Activated naive CD4-positive, alpha-beta T cell treated with anti-CD3 and anti-CD28 coated beads for 36 hours (primary cell): ENCODE measurements around the gene VWA5B1. TPM values are rescaled to one million over a fixed set of nuclear protein-coding genes. Genes with fewer than 3 reads are reported as not detected.

Experiments used
- CTCF ChIA-PET: fragments of 350-600 bp; sonication (Branson Sonifier 250); formaldehyde crosslinking; loops from one replicate; lab custom pipeline; 2021; ENCODE audit warnings: antibody characterized with exemption; lab: Charles Lee
- DNase-seq: peaks from one replicate; pipeline ENCODE4 v3.0.0-alpha.2; 2020
- H3K27ac Mint-ChIP-seq: one replicate; pipeline ENCODE4 v1.8.0; 2021; ENCODE audit warnings: mild to moderate bottlenecking, mixed read lengths
- H3K27me3 Mint-ChIP-seq: one replicate; pipeline ENCODE4 v1.8.0; 2021; ENCODE audit warnings: low read depth, mixed read lengths
- H3K36me3 Mint-ChIP-seq: one replicate; pipeline ENCODE4 v1.8.0; 2021; ENCODE audit warnings: low read depth, mixed read lengths
- H3K4me1 Mint-ChIP-seq: one replicate; pipeline ENCODE4 v1.8.0; 2021; ENCODE audit warnings: low read depth, mixed read lengths
- H3K4me3 Mint-ChIP-seq: one replicate; pipeline ENCODE4 v1.8.0; 2021; ENCODE audit warnings: mild to moderate bottlenecking, moderate library complexity, mixed read lengths
- H3K9me3 Mint-ChIP-seq: one replicate; pipeline ENCODE4 v1.8.0; 2021; ENCODE audit warnings: mixed read lengths
- intact Hi-C: fragments of 100-400 bp; cut with micrococcal nuclease; formaldehyde crosslinking; loops from one replicate; pipeline ENCODE4 v1.15.1; 2023
- total RNA-seq, 2 experiments: library from RNA; stranded (reverse); gene quantifications; one replicate each; pipeline ENCODE4 v1.2.3, GENCODE V29; 2021

Gene VWA5B1
- total RNA-seq, 2 experiments from 2014 or later, result not detected

DNA sequence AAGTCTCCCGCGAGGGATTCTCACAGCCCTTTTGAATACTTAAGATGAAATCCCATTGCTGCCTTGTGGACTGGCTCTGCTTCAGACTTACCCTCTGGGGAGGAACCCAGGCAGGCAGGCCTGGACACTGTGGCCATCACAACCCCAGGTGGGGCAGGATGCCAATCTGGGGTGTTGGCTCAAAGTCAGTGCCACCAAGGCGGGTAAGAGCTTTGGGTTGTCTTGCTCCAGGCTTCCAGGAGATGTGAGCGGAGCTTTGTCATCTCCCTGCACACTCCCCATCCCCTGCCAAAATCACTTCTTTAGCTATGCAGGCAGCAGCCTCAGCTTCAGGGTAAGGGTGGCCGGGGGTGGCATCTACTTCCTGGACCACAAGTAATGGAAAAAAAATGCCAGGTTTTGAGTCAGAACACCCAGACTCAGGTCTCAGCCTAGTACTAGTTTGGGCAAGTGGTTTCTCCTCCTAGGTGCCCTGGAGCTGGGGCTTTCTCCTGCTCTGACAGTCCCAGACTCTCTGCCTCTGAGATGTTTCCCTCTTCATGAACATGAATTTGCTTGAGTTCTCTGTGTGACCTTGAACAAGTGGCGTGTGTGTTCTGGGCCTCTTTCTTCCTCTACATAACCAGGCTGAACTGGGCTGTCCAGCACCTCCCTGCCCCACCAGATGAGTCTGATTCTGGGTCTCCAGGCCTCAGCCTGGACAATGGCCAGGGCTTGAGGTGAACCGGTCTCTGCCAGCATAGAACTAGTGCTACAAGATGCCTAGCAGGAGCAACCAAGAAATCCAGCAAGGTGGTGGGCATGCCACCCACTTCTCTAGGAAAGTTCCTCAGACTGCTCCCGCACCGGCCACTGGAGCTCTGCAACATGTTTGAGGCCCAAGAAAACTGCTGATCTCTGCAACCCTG, 65.4 kb downstream of the VWA5B1 start:
- no peaks in the 10 kb centered on the region for H3K36me3 Mint-ChIP-seq
- H3K27ac Mint-ChIP-seq, result no peak overlapping the region
- H3K9me3 Mint-ChIP-seq, result no peaks in the 10 kb centered on the region
- H3K4me1 Mint-ChIP-seq, result peaks cover 22% of the 10 kb centered on the region
- H3K27me3 Mint-ChIP-seq, result peaks cover 19% of the 10 kb centered on the region
- CTCF ChIA-PET, result no interaction called here
- no peak overlapping the region for H3K4me3 Mint-ChIP-seq
- DNase-seq, result peak; percentile 28
- intact Hi-C loops, result no loop called here

DNA sequence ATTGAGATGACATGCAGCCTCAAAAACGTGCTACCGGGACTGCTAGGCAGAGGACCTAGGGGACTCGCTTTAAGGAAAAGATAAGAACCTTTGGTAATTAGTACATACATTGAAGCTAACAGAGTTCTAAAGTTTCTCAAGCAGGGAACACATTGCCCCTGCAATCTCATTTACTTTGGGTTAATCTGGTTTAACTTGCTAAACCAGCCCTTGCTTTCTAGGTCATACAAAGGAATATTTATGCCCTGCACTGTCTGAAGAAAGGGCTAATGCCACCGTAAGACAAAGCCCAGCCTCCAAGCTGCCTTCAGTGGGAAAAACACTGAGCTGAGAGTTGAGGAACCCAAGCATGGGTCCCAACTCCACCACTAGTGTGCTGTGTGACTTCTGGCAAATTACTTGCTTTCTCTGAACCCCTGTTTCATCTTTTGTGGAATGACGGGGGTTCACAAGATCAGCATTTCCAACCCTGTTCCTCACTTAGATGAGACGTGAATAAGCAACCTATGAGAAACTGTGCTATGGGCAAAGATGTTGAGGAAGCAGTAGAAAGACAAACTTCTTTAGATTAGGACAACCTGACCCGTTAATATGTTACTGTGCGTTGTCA, 66.3 kb downstream of the VWA5B1 start:
- Mint-ChIP-seq H3K27ac (no peak overlapping the region), H3K27me3 (peaks cover 27% of the 10 kb centered on the region), H3K4me3 (no peak overlapping the region), H3K36me3 (no peaks in the 10 kb centered on the region), H3K9me3 (no peaks in the 10 kb centered on the region), H3K4me1 (peaks cover 22% of the 10 kb centered on the region)
- CTCF ChIA-PET, result no interaction called here
- intact Hi-C loops, result no loop called here
- DNase-seq, result no peak

DNA sequence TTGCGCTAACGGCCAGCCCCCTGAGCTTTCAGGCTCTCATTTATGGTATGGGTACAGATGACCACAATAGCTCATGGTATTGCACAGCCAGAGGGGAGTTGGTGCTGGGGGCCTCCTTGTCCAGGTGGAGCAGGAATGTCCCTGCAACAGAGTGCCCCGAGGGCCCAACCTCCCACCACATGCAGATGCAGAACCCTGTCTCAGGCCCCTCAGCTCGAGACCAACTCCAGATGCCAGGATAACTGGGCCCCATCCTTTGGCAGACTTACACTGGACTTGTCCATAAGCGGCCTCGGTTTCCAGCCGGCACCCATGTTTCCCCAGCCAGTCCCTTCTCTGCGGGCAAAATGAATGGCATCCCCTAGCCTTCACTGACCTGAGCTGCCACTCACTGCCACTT, 67.1 kb downstream of the VWA5B1 start:
- Mint-ChIP-seq H3K4me3 (no peak overlapping the region), H3K9me3 (no peaks in the 10 kb centered on the region), H3K27me3 (peaks cover 34% of the 10 kb centered on the region), H3K4me1 (peaks cover 22% of the 10 kb centered on the region), H3K36me3 (no peaks in the 10 kb centered on the region), H3K27ac (no peak overlapping the region)
- intact Hi-C loops, result loop anchor here (2.0 kb wide), 1 partner anchor 145 kb away; no protein-coding TSS in a partner anchor
- DNase-seq, result no peak
- CTCF ChIA-PET, result no interaction called here

DNA sequence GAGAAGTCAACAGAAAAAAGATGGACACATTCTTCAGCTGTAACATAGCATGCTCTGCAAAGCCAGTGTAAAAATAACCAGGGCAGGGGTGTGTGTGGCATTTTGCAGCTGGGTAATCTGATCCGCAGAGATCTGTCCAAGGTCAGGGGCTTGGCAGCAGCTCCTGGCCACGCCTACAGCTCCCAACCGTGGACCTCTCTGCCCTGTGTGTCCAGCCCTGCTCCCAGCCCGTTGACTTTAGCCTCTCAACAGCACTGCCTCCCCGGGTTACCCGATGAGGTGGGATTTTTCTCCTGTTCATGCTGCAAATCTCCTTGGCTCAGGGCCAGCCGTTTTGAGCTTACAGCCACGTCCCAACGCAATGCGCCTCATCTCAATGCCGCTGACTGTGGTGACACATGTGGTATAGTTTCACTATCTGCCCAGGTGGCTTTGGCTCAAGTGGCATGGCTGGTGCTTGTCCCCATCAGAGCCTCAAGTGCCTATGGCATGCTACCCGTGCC, 68.1 kb downstream of the VWA5B1 start:
- intact Hi-C loops, result loop anchor here (1.0 to 2.0 kb wide), 4 partner anchors 37 to 146 kb away; no protein-coding TSS in a partner anchor
- Mint-ChIP-seq H3K9me3 (no peaks in the 10 kb centered on the region), H3K27ac (no peak overlapping the region), H3K4me1 (peaks cover 22% of the 10 kb centered on the region), H3K36me3 (no peaks in the 10 kb centered on the region), H3K4me3 (no peak overlapping the region), H3K27me3 (peaks cover 39% of the 10 kb centered on the region)
- DNase-seq, result no peak
- CTCF ChIA-PET, result interaction anchor here (1.0 to 4.0 kb wide), 4 partner anchors 8 to 136 kb away, joined by 3 to 19 read pairs (median 3); no protein-coding TSS in a partner anchor

DNA sequence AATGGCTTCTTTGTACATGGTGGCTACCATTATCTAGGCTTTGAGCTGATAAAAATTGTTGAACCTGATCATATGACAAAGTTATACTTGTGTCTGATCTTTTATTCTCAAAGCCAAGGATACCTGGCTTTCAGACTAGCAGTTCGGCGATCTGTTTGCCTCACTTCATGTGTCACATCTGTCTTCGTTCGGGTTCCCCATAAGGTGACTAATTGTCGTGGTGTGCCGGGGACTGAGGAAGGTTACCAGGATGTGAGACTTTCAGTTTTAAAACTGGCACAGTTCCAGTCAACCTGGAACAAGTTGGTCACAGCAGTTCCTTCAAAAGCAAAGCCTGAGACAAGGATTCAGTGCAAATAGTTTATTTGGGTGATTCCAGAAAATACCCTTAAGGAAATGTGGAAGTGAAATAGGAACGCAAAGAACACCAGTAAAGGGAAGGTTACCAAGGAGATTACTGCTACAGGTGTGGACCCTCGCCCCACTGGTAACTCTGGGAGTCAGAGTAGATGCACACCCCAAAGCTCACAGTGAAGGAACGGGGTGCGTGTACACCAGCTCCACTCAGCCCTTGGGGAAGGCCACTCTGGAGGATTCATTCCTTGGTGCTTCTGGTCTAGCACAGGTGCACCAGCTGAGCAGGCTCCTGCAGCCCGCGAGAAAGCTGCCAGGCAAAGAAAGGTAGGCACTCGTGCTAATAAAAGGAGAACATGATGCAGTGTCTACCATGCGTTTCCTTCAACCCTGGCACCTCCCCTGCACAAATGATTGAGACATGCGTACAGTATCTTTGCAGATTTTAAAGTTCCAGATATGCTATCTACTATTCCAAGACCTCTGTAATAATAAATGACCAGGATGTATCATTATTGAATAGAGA, 69.0 kb downstream of the VWA5B1 start:
- Mint-ChIP-seq H3K9me3 (no peaks in the 10 kb centered on the region), H3K27me3 (peaks cover 46% of the 10 kb centered on the region), H3K36me3 (no peaks in the 10 kb centered on the region), H3K4me1 (peaks cover 22% of the 10 kb centered on the region), H3K4me3 (no peak overlapping the region), H3K27ac (no peak overlapping the region)
- CTCF ChIA-PET, result interaction anchor here (1.0 to 4.0 kb wide), 4 partner anchors 9 to 135 kb away, joined by 3 to 19 read pairs (median 3); no protein-coding TSS in a partner anchor
- peak; percentile 90 for DNase-seq
- intact Hi-C loops, result loop anchor here (1.0 to 2.0 kb wide), 5 partner anchors 37 to 147 kb away; no protein-coding TSS in a partner anchor

DNA sequence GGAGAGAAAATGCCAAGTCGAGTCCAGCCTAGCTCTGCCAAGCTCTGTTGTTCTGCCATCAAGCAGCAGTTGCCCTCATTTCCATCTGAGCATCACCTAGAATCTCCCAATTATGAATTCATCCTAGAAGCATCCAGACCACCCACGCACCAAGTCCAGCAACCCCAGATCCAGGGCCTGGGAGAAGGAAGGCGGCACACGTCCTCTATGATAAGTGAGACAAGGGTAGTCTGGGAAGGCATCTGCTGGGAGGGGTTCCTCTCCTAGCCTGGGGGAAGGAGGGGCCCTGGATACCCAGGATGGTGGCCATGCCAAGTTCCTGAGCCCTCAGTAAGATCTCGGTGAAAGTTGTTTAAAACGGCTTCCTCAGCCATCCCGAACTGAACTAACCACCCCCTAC, 70.7 kb downstream of the VWA5B1 start:
- intact Hi-C loops, result loop anchor here (2.0 kb wide), 1 partner anchor 133 kb away; no protein-coding TSS in a partner anchor
- CTCF ChIA-PET, result interaction anchor here (1.1 to 4.0 kb wide), 12 partner anchors 9 to 133 kb away, joined by 3 to 19 read pairs (median 6); no protein-coding TSS in a partner anchor
- H3K27ac Mint-ChIP-seq, result no peak overlapping the region
- no peak for DNase-seq
- no peaks in the 10 kb centered on the region for H3K9me3 Mint-ChIP-seq
- peaks cover 20% of the 10 kb centered on the region for H3K4me1 Mint-ChIP-seq
- no peak overlapping the region for H3K4me3 Mint-ChIP-seq
- H3K36me3 Mint-ChIP-seq, result no peaks in the 10 kb centered on the region
- peaks cover 59% of the 10 kb centered on the region for H3K27me3 Mint-ChIP-seq

DNA sequence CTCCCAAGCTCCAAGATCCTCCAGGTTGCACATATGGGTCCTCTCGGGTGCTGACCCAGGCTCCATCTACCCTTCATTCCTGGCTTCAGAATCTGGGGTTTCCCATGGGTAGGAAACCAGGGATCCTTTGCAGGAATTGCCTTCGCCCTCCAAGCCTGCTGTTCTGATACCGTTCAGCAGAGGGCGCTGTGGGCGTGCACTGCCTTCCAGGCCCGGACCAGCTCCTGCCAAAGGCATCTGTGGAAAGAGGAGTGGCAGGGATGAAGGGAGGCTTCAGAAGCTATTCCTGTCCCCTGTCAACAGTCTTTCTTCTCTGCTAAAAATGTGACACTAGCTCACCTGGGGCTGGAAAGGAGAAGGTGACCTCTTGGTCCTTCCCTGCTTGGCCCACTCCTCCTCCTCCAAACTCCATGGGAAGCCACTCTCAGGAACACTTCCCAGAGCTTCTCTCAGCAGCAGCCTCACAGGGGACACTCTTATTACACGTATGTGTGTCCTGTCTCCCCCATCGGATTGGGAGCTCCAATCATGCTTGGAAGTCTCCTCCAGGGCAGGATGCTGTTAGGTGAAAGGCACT, 71.2 kb downstream of the VWA5B1 start:
- H3K9me3 Mint-ChIP-seq, result no peaks in the 10 kb centered on the region
- intact Hi-C loops, result loop anchor here (2.0 kb wide), 1 partner anchor 133 kb away; no protein-coding TSS in a partner anchor
- no peak overlapping the region for H3K27ac Mint-ChIP-seq
- H3K4me1 Mint-ChIP-seq, result peaks cover 19% of the 10 kb centered on the region
- DNase-seq, result peak; percentile 56
- CTCF ChIA-PET, result interaction anchor here (0.8 to 4.0 kb wide), 18 partner anchors 8 to 133 kb away, joined by 3 to 19 read pairs (median 4); no protein-coding TSS in a partner anchor
- H3K27me3 Mint-ChIP-seq, result peaks cover 59% of the 10 kb centered on the region
- H3K36me3 Mint-ChIP-seq, result no peaks in the 10 kb centered on the region
- H3K4me3 Mint-ChIP-seq, result no peak overlapping the region

DNA sequence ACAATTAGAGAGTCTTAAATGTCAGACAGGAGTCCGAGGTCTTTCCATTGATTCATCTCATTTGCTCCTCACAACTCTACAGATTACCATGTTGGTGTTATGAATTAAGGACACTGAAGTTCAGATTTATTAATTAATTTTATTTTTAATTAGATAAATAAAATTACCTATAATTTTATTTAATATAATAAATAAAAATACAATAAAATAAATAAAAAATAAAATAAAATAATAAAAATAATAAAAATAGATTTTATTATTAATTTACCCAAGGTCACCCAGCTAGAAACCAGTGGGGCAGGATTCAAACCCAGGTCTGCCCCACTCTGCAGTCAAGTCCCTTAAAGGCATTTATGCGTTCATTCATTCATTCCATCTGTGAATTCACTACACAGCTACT, 72.2 kb downstream of the VWA5B1 start:
- no peaks in the 10 kb centered on the region for H3K9me3 Mint-ChIP-seq
- H3K4me3 Mint-ChIP-seq, result no peak overlapping the region
- CTCF ChIA-PET, result interaction anchor here (0.5 to 4.0 kb wide), 15 partner anchors 8 to 132 kb away, joined by 3 to 19 read pairs (median 4); no protein-coding TSS in a partner anchor
- H3K4me1 Mint-ChIP-seq, result peaks cover 19% of the 10 kb centered on the region
- intact Hi-C loops, result no loop called here
- H3K36me3 Mint-ChIP-seq, result no peaks in the 10 kb centered on the region
- no peak overlapping the region for H3K27ac Mint-ChIP-seq
- no peak for DNase-seq
- H3K27me3 Mint-ChIP-seq, result peaks cover 65% of the 10 kb centered on the region

DNA sequence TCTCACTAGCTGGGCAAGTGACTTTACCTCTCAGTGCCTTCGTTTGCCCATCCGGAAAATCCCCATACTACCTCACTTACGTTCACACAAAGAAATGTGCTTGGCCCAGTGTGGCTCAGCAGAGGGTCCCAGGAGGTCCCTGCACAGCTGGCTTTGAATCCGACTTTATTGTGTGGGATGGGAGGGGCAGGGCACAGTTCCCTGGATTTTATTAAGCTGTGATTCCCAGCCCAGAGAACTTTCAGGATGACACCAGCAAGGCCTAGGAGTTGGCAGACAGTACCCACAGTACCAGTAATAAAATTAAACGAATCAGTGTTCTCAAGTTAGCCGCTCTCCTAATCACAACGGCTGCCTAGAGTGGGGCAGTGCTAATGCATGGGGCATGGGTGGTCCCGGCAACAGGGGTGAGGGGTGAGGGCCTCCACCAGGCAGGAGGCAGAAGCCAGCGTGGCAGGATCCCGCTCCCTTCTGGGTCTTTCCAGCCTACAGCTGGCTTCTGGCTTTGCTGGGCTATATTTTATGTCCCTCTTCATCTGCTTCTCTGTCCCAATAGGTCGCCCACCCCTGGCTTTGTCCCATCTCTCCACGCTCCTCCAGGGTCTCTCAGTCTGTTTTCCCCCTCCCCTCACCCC, 74.9 kb downstream of the VWA5B1 start:
- DNase-seq, result no peak
- Mint-ChIP-seq H3K27ac (no peak overlapping the region), H3K27me3 (peaks cover 66% of the 10 kb centered on the region), H3K4me1 (peaks cover 2% of the 10 kb centered on the region), H3K4me3 (no peak overlapping the region), H3K9me3 (no peaks in the 10 kb centered on the region), H3K36me3 (no peaks in the 10 kb centered on the region)
- intact Hi-C loops, result no loop called here
- CTCF ChIA-PET, result no interaction called here

DNA sequence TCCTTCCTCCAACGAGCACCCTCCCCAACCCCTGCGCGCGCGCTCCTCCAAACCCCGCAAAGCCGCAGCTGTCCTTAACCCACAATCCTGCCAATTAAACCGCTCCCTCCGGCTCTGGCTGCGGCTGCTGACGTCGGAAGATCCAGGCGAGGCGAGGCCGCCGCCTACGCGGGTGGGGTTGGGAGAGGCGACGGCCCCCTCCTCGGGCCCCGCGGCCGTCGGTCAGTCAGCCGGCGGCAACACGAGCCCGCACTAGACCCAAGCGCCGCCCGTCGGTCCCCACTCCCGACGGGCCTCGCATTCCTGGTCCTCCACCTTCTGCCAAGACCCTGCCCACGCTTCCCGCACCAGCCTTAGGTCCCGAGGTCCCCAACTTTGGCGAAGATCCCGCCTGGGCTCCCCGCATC, 75.4 kb downstream of the VWA5B1 start:
- peaks cover 2% of the 10 kb centered on the region for H3K4me1 Mint-ChIP-seq

More for the DNA sequence above, 75.4 kb downstream of the VWA5B1 start:
- no peaks in the 10 kb centered on the region for H3K9me3 Mint-ChIP-seq
- H3K36me3 Mint-ChIP-seq, result no peaks in the 10 kb centered on the region
- peaks cover 63% of the 10 kb centered on the region for H3K27me3 Mint-ChIP-seq
- no peak for DNase-seq
- no peak overlapping the region for H3K4me3 Mint-ChIP-seq
- intact Hi-C loops, result no loop called here
- CTCF ChIA-PET, result interaction anchor here (0.6 kb wide), 1 partner anchor 164 kb away, joined by 3 read pairs; no protein-coding TSS in a partner anchor
- H3K27ac Mint-ChIP-seq, result no peak overlapping the region
